IMR-90 (cell line): ENCODE measurements around the gene RFTN1. TPM values are rescaled to one million over a fixed set of nuclear protein-coding genes. Genes with fewer than 3 reads are reported as not detected.

Experiments
- ATAC-seq: fragments of 200-7000 bp; cut with Tn5 transposase; 2 replicates; pipeline ENCODE4 v1.9.1; 2020; ENCODE audit warnings: low read depth, mild to moderate bottlenecking, moderate library complexity
- BruUV-seq: library from RNA; stranded (reverse); fragments of 400-500 nt; replicated peaks from 2 replicates; lab custom pipeline; 2021; lab: Mats Ljungman, UMichigan
- CTCF ChIA-PET: fragments of 300-600 bp; formaldehyde crosslinking; extraction: SDS; loops from one replicate; lab custom pipeline; 2021; ENCODE audit warnings: antibody characterized with exemption; lab: Yijun Ruan, JAX
- POLR2A ChIA-PET: fragments of 300-600 bp; sonication (Branson Sonifier 250); formaldehyde crosslinking; loops from one replicate; lab custom pipeline; 2022; ENCODE audit warnings: antibody characterized with exemption; ENCODE audit not compliant: unreplicated experiment; lab: Charles Lee
- DNase-seq: peaks from one replicate; pipeline ENCODE4 v3.0.0; 2013
- H2AFZ ChIP-seq: replicated peaks from 2 replicates; pipeline ENCODE3; 2013; ENCODE audit warnings: low read length, mild to moderate bottlenecking; ENCODE audit not compliant: poor library complexity
- H2AK5ac ChIP-seq: 2 replicates; pipeline ENCODE4 v1.6.1; 2013; ENCODE audit warnings: low read depth, low read length, inconsistent platforms
- H2AK9ac ChIP-seq: replicated peaks from 2 replicates; pipeline ENCODE3; 2013; ENCODE audit warnings: mild to moderate bottlenecking, low read depth, low read length, moderate library complexity; ENCODE audit not compliant: poor library complexity
- H2BK120ac ChIP-seq: 2 replicates; pipeline ENCODE4 v1.6.1; 2013; ENCODE audit warnings: low read depth, low read length, inconsistent platforms
- H2BK15ac ChIP-seq: 3 replicates; pipeline ENCODE4 v1.6.1; 2013; ENCODE audit warnings: low read depth, low read length, inconsistent platforms
- H2BK20ac ChIP-seq: 2 replicates; pipeline ENCODE4 v1.6.1; 2013; ENCODE audit warnings: low read depth, mild to moderate bottlenecking, inconsistent platforms, low read length, moderate library complexity
- H2BK5ac ChIP-seq: 2 replicates; pipeline ENCODE4 v1.6.1; 2013; ENCODE audit warnings: mild to moderate bottlenecking, low read depth, low read length, inconsistent platforms; ENCODE audit not compliant: poor library complexity, severe bottlenecking
- H3K14ac ChIP-seq: replicated peaks from 2 replicates; pipeline ENCODE4 v1.6.1; 2013; ENCODE audit warnings: low read depth, low read length, inconsistent platforms
- H3K18ac ChIP-seq: 2 replicates; pipeline ENCODE4 v1.6.1; 2013; ENCODE audit warnings: low read depth, low read length, control low read depth
- H3K23ac ChIP-seq: 2 replicates; pipeline ENCODE4 v1.6.1; 2013; ENCODE audit warnings: low read depth, low read length, inconsistent platforms
- H3K27ac ChIP-seq: 2 replicates; pipeline ENCODE4 v1.5.1; 2013; ENCODE audit warnings: mild to moderate bottlenecking, control low read depth, low read length; ENCODE audit not compliant: insufficient read depth
- H3K27me3 ChIP-seq: 2 replicates; pipeline ENCODE4 v1.6.1; 2013; ENCODE audit warnings: low read length; ENCODE audit not compliant: control insufficient read depth, insufficient read depth
- H3K36me3 ChIP-seq: 2 replicates; pipeline ENCODE4 v1.6.1; 2013; ENCODE audit warnings: low read length, mixed read lengths; ENCODE audit not compliant: control insufficient read depth, insufficient read depth
- H3K4ac ChIP-seq: 2 replicates; pipeline ENCODE4 v1.6.1; 2013; ENCODE audit warnings: low read depth, low read length, inconsistent platforms
- H3K4me1 ChIP-seq: 2 replicates; pipeline ENCODE4 v1.6.1; 2013; ENCODE audit warnings: low read length, mixed read lengths; ENCODE audit not compliant: control insufficient read depth, insufficient read depth
- H3K4me2 ChIP-seq: 2 replicates; pipeline ENCODE4 v1.6.1; 2013; ENCODE audit warnings: low read depth, mild to moderate bottlenecking, control low read depth, low read length, moderate library complexity
- H3K4me3 ChIP-seq: 2 replicates; pipeline ENCODE4 v1.5.1; 2013; ENCODE audit warnings: low read depth, mild to moderate bottlenecking, control low read depth, low read length, moderate library complexity; ENCODE audit not compliant: insufficient read depth
- H3K56ac ChIP-seq: 2 replicates; pipeline ENCODE4 v1.6.1; 2013; ENCODE audit warnings: low read length, inconsistent platforms; ENCODE audit not compliant: insufficient read depth; ENCODE audit errors: extremely low read depth
- H3K79me1 ChIP-seq, 2 experiments: 2 replicates each; pipeline ENCODE4 v1.6.1; 2013; ENCODE audit warnings: low read length in 2 of 2, inconsistent platforms in 1 of 2, low read depth in 1 of 2
- H3K9ac ChIP-seq: 2 replicates; pipeline ENCODE4 v1.6.1; 2013; ENCODE audit warnings: low read depth, low read length, control low read depth
- H3K9me1 ChIP-seq: 2 replicates; pipeline ENCODE4 v1.6.1; 2013; ENCODE audit warnings: low read length, inconsistent platforms; ENCODE audit not compliant: insufficient read depth
- H3K9me3 ChIP-seq: 2 replicates; pipeline ENCODE4 v1.6.1; 2013; ENCODE audit warnings: low read length; ENCODE audit not compliant: control insufficient read depth, insufficient read depth
- H4K20me1 ChIP-seq: 2 replicates; pipeline ENCODE4 v1.6.1; 2013; ENCODE audit warnings: low read length, inconsistent platforms; ENCODE audit not compliant: insufficient read depth
- H4K5ac ChIP-seq: 2 replicates; pipeline ENCODE4 v1.6.1; 2013; ENCODE audit warnings: mild to moderate bottlenecking, low read depth, low read length, control low read depth
- H4K8ac ChIP-seq, 2 experiments: 2 replicates each; pipeline ENCODE4 v1.6.1; 2013; ENCODE audit warnings: low read depth in 2 of 2, low read length in 2 of 2, control low read depth in 1 of 2, inconsistent platforms in 1 of 2
- H4K91ac ChIP-seq: 2 replicates; pipeline ENCODE4 v1.6.1; 2013; ENCODE audit warnings: low read depth, low read length, inconsistent platforms; ENCODE audit not compliant: insufficient read depth
- BHLHE40 ChIP-seq: fragments of 150-350 bp; IDR thresholded peaks from 2 replicates; pipeline ENCODE4 v1.6.1; 2016; ENCODE audit warnings: mild to moderate bottlenecking, low read depth, low read length
- CEBPB ChIP-seq: IDR thresholded peaks from 2 replicates; pipeline ENCODE4 v1.6.1; 2012; ENCODE audit warnings: low read depth, low read length, improper control_type of control experiment
- FOS ChIP-seq: fragments of 150-350 bp; IDR thresholded peaks from 2 replicates; pipeline ENCODE4 v1.6.1; 2016; ENCODE audit warnings: low read depth, low read length
- MAFK ChIP-seq: IDR thresholded peaks from 2 replicates; pipeline ENCODE4 v1.6.1; 2012; ENCODE audit warnings: low read depth, low read length, improper control_type of control experiment
- MAZ ChIP-seq: IDR thresholded peaks from 2 replicates; pipeline ENCODE4 v1.6.1; 2012; ENCODE audit warnings: low read depth, mild to moderate bottlenecking, low read length, improper control_type of control experiment, moderate library complexity, borderline replicate concordance
- MXI1 ChIP-seq: IDR thresholded peaks from 2 replicates; pipeline ENCODE4 v1.6.1; 2012; ENCODE audit warnings: low read depth, mild to moderate bottlenecking, low read length, moderate library complexity, borderline replicate concordance
- NFE2L2 ChIP-seq: fragments of 150-350 bp; IDR thresholded peaks from 2 replicates; pipeline ENCODE4 v1.6.1; 2016; ENCODE audit warnings: low read depth, mild to moderate bottlenecking, low read length
- POLR2A ChIP-seq: IDR thresholded peaks from 2 replicates; pipeline ENCODE4 v1.6.1; 2012; ENCODE audit warnings: mild to moderate bottlenecking, low read depth, low read length
- RAD21 ChIP-seq: IDR thresholded peaks from 2 replicates; pipeline ENCODE4 v1.6.1; 2012; ENCODE audit warnings: low read length, improper control_type of control experiment
- RCOR1 ChIP-seq: IDR thresholded peaks from 2 replicates; pipeline ENCODE4 v1.6.1; 2012; ENCODE audit warnings: mild to moderate bottlenecking, low read length, improper control_type of control experiment; ENCODE audit not compliant: insufficient replicate concordance
- WGBS, 2 experiments: methylation state at CpG; one replicate each; pipeline versions ENCODE4 v1.1.5 to v1.1.7; 2013; ENCODE audit warnings: missing lambda C conversion rate in 2 of 2; ENCODE audit not compliant: insufficient read length in 1 of 2; ENCODE audit errors: extremely low coverage in 2 of 2; 5-methylcytosine and 5-hydroxymethylcytosine counted together
- dilution Hi-C: fragments of 300-500 bp; cut with HindIII; formaldehyde crosslinking; loops from one replicate; pipeline ENCODE4 v1.14.3; 2018; ENCODE audit warnings: low sequenced_read_pairs; ENCODE audit not compliant: unreplicated experiment
- in situ Hi-C: fragments of 300-500 bp; cut with MboI; formaldehyde crosslinking; loops from 3 replicates; pipeline ENCODE4 v1.14.3; 2019; ENCODE audit warnings: low sequenced_read_pairs, inconsistent platforms, mixed read lengths
- intact Hi-C: fragments of 100-400 bp; cut with micrococcal nuclease; formaldehyde crosslinking; loops from 2 replicates; pipeline ENCODE4 v1.10.0; 2022
- polyA plus RNA-seq, 3 experiments: library from polyadenylated mRNA; depleted of rRNA; stranded (reverse); fragments of >200 nt; gene quantifications; 2 replicates each; pipeline ENCODE4 v1.2.3, GENCODE V29; 2012; ENCODE audit warnings: low replicate concordance in 1 of 3
- total RNA-seq: library from RNA; depleted of rRNA; stranded (reverse); fragments of >200 nt; gene quantifications from 2 replicates; pipeline ENCODE4 v1.2.3, GENCODE V29; 2012
- TF ChIP-seq, protein P1 (sequence below): fragments of 150-350 bp; IDR thresholded peaks from 2 replicates; pipeline ENCODE4 v1.6.1; 2016; ENCODE audit warnings: low read depth, mild to moderate bottlenecking, low read length, moderate library complexity, borderline replicate concordance
- TF ChIP-seq, protein P2 (sequence below): fragments of 150-350 bp; IDR thresholded peaks from 2 replicates; pipeline ENCODE4 v1.6.1; 2017; ENCODE audit warnings: mild to moderate bottlenecking, antibody characterized with exemption, low read length, low read depth
- TF ChIP-seq, protein P3 (sequence below): conservative IDR thresholded peaks from 2 replicates; pipeline ENCODE4 v1.5.1; 2012; ENCODE audit warnings: mild to moderate bottlenecking, low read depth, low read length, improper control_type of control experiment

Gene RFTN1
- total and polyA plus RNA-seq, 2 of the 4 experiments (the other 2 are of a cell fraction), result 45.0 to 52.0 TPM

DNA sequence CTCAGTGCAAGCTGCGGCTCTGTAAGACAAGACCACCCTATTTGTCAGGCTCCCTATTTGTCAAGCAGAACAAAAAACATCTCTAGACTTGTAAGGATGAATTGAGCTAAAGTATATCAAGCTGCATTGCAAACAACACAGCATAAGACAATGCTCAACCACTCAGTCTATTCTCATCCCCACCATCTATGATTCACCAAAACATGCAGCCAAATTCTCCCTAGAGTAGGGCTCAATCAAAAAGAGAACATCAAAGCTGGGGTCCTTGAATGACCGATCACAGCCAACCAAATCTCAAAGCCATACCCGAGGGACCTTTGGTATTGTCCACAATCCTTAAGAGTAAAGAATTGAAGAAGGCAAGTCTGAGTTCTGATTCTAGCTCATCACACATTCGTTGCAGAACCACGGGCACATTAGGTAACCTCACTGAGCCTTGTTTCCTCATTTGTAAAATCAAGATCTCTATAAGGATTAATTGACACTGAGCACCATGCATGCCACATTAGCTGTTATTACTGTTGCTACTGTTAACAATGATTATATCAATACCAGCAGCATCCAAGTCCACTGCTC, 31.2 kb downstream of the RFTN1 start (continued):
- TF ChIP-seq MAFK, result no peak

DNA sequence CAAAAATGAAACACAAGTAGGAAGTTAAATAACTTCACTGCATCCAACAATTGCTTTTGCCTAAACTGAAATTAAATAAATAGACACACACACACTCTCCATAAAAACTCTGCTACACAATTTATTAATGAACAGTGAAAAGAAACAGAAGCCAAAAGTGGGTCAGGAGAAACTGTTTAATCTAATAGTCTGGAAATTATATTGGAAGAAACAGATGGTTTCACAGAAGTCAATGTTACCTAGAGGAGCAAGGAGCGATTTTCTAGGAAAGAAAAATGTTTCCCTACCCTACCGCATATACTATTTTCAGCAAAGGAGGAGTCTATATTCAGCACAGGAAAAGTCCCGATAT, 32.0 kb downstream of the RFTN1 start:
- Histone ChIP-seq H3K27me3 (no peaks in the 10 kb centered on the region), H2AFZ (no peak overlapping the region), H3K23ac (peak overlapping the region; percentile 91; the same call in 1 of the 2 replicates), H4K91ac (peak overlapping the region; percentile 67), H3K56ac (no peak overlapping the region), H3K9ac (no peak overlapping the region), H2BK20ac (peak overlapping the region; percentile 91; the same call in 1 of the 2 replicates), H3K18ac (peak overlapping the region; percentile 93), H3K27ac (no peak overlapping the region; the same call in 1 of the 2 replicates), H2BK15ac (peak overlapping the region; percentile 82; the same call in 2 of the 3 replicates), H2BK120ac (peak overlapping the region; percentile 89), H3K9me3 (no peaks in the 10 kb centered on the region), H3K4me1 (peaks cover 43% of the 10 kb centered on the region), H3K4me2 (peak overlapping the region; percentile 37), H3K79me1 (peaks cover 35 to 80% of the 10 kb centered on the region in 2 experiments), H4K5ac (peak overlapping the region; percentile 87), H3K14ac (peak overlapping the region; percentile 81), H2BK5ac (peak overlapping the region; percentile 67), H2AK9ac (no peak overlapping the region), H2AK5ac (peak overlapping the region; percentile 97; the same call in 1 of the 2 replicates), H3K4ac (peak overlapping the region; percentile 71), H3K4me3 (no peak overlapping the region), H4K8ac (peak overlapping the region; percentile 39 to 64; a peak in 3 of 4 replicates), H3K9me1 (peaks cover 39% of the 10 kb centered on the region), H3K36me3 (peaks cover 6% of the 10 kb centered on the region; the same call in 1 of the 2 replicates), H4K20me1 (peaks cover 15% of the 10 kb centered on the region; the same call in 1 of the 2 replicates)
- dilution Hi-C loops, result no loop called here
- no CpG with 5 or more reads among the region's 3 CpGs for WGBS, 2 experiments
- ChIA-PET POLR2A (no interaction called here), CTCF (interaction anchor here (0.6 to 0.8 kb wide), 2 partner anchors 74 to 192 kb away, joined by 3 to 4 read pairs; no protein-coding TSS in a partner anchor)
- DNase-seq (no peak), ATAC-seq (no peak)
- intact Hi-C loops, result loop anchor here (5.0 kb wide), 1 partner anchor 34 kb away; no protein-coding TSS in a partner anchor
- no TSS peak for BruUV-seq
- in situ Hi-C loops, result no loop called here
- TF ChIP-seq POLR2A (no peak), RAD21 (no peak), NFE2L2 (no peak), BHLHE40 (no peak), FOS (no peak), RCOR1 (no peak), MXI1 (no peak), CEBPB (no peak), MAZ (no peak)
- TF ChIP-seq, protein P1, sequence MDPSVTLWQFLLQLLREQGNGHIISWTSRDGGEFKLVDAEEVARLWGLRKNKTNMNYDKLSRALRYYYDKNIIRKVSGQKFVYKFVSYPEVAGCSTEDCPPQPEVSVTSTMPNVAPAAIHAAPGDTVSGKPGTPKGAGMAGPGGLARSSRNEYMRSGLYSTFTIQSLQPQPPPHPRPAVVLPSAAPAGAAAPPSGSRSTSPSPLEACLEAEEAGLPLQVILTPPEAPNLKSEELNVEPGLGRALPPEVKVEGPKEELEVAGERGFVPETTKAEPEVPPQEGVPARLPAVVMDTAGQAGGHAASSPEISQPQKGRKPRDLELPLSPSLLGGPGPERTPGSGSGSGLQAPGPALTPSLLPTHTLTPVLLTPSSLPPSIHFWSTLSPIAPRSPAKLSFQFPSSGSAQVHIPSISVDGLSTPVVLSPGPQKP, result no peak
- TF ChIP-seq, protein P2, sequence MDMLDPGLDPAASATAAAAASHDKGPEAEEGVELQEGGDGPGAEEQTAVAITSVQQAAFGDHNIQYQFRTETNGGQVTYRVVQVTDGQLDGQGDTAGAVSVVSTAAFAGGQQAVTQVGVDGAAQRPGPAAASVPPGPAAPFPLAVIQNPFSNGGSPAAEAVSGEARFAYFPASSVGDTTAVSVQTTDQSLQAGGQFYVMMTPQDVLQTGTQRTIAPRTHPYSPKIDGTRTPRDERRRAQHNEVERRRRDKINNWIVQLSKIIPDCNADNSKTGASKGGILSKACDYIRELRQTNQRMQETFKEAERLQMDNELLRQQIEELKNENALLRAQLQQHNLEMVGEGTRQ, result no peak
- TF ChIP-seq, protein P3, sequence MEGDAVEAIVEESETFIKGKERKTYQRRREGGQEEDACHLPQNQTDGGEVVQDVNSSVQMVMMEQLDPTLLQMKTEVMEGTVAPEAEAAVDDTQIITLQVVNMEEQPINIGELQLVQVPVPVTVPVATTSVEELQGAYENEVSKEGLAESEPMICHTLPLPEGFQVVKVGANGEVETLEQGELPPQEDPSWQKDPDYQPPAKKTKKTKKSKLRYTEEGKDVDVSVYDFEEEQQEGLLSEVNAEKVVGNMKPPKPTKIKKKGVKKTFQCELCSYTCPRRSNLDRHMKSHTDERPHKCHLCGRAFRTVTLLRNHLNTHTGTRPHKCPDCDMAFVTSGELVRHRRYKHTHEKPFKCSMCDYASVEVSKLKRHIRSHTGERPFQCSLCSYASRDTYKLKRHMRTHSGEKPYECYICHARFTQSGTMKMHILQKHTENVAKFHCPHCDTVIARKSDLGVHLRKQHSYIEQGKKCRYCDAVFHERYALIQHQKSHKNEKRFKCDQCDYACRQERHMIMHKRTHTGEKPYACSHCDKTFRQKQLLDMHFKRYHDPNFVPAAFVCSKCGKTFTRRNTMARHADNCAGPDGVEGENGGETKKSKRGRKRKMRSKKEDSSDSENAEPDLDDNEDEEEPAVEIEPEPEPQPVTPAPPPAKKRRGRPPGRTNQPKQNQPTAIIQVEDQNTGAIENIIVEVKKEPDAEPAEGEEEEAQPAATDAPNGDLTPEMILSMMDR, result no peak
